GM19328 (cell line): Measurements from ENCODE around the gene VSX2.

Source experiments
- ATAC-seq: cut with Tn5 transposase; IDR thresholded peaks from one replicate; pipeline ENCODE4 v1.9.1; 2021; ENCODE audit warnings: mild to moderate bottlenecking, moderate library complexity; ENCODE audit not compliant: unreplicated experiment

VSX2 gene

DNA sequence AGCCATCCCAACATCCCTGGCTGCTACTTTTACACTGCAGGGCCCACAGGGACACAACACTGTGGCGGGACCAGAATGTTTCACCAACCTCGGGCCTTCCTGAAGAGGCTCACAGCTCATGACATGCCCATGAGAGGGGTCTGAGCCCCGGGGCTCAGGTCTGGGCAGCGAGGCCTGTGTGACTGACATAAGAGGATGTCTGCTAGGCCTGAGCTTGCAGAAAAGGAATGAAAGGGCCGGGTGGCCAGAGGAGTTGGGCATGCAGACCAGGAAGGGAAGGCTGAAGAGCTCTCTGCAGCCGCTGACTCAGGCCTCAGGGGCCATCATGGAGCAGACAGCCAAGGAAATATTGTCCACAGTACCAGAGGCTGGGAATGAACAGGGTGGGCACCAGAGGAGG lies 18.3 kb upstream of the VSX2 start:
- ATAC-seq = no peak

DNA sequence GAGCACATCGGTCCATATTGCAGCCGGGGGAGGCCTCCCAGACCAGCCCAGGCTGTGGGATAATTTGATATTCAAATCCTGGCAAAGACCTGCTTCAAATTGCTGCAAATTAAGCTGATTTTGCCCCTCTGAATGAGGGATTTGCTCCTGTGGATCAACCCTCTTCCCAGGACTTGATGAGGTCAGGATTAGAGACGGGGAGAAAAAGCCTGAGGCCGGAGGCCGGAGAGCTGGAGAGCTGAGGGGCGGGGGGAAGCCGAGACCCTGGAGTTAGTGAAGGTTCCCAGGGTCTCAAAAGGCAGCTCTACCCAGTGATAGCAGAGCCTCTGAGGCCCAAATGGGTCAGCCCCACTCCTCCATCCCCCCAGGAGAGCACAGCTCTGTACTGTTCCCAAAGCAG lies 17.5 kb upstream of the VSX2 start:
- ATAC-seq = no peak

DNA sequence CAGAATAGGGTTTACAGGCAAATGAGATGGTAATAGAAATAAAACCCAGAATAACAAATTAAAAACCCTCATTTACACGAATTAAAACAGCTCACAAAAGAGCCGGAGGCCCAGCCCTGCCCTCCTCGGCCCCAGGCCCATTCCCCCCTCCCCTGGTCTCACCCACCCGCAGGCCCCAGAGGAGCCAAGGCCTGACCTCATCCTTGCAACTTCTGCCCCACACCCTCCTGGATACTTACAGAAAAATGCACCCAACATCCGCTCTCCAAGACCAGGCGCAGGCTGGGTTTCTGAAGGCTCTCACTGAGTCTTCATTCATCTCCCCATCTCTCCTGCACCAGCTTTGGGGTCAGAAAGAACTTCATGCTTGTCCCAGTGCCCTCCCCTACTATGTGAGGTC lies 16.2 kb upstream of the VSX2 start:
- ATAC-seq = no peak

DNA sequence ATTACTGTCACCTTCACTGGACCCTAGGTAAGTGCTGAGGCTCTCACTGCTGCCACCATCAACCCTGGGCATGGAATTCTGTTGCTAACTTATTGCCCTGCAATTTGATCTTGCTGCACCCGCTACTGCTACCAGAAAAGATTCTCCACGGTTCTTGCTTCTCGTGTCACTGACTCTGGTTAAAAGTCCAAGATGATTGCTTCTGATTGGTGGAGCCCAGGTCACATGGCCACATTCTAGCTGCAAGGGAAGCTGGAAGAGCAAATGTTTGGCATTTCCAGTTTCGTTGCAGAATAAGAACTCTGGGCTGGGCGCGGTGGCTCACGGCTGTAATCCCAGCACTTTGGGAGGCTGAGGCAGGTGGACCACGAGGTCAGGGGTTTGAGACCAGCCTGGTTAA lies 7.5 kb upstream of the VSX2 start:
- no peak for ATAC-seq

DNA sequence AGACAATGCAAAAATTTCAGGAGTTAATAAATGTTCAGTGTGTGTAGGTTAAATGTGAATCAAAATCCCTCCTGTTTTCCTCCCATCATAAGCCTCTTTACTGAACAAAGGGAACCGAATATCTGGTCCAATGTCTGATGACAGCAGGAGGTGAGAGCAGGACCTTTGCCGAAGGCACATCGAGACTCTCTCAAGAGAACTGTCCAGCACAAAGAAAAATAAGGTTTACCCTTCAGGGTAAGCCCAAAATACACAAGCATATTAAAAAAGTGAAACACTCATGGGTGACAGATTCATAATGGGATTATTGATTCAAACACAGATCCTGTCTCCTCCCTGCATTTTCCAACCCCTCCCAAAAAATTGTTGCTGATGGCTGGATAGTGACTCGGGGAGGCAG lies 4.2 kb upstream of the VSX2 start:
- ATAC-seq = no peak

DNA sequence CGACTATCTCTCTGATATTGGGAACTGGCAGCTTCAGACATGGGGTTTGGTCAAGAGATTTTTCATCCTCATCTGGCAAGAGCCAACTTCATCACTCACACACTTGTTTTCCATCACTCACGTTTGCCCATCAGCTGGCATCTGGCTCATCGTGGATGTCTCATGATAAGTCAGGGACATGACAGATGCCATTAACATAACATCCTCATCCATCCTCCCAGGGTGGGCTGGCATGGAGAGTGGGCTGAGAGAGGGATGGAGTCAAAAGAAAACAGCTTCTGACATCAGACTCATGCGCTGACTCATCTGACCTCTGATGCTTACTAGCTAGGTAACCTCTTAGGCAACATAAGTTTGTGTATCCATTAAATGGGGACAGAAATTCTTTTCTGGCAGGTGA lies 1.8 kb upstream of the VSX2 start:
- no peak for ATAC-seq

DNA sequence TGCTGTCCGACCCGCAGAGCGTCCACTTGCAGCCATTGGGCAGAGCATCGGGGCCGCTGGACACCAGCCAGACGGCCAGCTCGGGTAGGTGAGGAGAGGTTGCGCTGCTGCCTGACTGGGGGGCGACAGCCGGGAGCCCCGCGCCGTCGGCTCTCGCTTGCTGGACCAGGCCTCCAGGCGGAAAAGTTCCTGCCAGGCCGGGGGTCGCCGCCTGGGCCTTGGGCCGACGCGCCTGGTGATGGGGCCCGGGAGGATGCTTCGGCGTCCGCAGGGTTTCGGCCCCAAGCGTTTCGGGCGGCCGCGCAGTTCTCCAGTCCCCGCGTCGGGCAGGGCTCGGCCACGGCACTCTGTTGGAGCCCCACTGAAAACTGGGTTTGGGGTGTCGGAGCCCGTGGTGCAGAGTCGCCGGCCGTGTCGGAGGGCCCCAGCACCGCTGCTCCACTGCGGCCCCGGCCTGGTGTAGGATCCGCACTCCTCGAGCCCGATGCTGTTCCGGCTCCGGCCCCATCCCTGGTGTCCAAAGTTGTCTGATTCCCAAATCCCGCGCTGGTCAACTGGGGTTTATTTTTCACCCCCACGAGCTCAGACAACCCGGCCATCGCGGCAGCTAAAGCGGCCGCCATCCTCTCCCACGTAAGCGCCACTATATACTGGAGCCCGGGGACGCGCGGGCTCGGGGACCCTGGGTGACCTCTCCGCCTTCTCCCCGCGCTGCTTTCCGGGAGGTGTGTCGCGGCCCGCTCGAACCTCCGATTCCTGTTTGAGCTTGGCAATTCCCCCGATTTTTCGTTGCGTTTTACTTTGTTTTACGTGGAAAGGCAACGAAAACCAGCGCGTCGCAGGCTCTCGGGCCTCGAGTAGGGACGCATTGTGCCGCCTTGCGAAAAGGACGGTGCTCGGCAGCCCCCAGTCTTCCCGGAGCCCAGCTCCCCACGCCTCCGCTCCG lies 872 bp downstream of the VSX2 start:
- ATAC-seq = no peak

DNA sequence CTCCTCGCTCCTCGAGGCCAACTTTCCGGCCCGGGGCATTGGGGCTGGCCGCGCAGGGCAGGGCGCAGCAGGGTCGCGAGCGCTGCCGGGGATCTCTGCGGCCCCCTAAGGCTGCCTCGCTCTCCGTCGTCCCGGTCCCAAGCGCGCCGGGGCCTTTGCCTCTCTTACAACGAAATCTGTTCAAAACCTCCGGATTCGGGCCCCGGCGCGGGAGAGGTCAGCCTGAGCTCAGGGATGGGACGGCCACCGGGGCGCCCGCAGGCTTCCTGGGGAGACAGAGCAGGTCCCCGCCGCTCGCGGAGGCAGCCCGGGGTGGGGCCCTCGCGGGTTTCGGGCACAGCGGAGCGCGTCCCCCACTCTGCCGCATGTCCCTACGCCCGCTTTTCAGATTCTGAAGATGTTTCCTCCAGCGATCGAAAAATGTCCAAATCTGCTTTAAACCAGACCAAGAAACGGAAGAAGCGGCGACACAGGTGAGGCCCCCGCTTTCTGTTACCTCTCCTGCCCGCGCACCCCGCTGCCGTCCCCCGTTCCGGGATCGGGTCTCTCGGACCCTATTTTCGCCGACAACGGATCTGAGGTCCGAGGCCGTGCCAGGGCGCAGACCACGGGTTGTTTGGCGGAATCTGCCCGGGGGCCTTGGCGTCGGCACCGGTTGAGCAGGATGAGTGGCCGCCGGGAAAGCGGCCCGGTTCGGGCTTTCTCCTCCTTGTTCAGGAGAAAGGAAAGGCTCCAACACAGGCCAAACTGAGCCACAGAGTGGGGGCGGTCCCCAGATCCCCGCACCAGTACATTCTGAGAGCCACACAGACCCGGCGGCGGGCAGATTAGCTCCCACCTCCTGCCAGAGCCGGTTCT lies 1.8 kb downstream of the VSX2 start:
- ATAC-seq = no peak

DNA sequence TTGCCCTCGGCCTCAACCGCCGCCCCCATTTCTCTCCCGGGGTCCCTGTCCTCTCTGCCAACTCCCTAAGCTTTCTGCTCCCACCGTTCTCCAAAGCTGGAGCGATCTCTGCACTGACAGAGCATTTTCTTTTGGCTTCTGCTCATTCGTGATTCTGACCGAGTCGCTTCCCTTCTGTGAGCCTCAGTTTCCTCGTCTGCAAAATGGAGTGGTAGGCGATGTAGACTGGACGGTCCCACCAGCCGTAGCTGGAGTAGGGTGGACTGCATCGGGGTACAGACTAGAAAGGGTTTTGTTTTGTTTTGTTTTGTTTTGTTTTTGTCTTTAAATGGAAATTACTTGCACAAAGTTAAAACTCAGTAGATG lies 2.4 kb downstream of the VSX2 start:
- no peak for ATAC-seq

DNA sequence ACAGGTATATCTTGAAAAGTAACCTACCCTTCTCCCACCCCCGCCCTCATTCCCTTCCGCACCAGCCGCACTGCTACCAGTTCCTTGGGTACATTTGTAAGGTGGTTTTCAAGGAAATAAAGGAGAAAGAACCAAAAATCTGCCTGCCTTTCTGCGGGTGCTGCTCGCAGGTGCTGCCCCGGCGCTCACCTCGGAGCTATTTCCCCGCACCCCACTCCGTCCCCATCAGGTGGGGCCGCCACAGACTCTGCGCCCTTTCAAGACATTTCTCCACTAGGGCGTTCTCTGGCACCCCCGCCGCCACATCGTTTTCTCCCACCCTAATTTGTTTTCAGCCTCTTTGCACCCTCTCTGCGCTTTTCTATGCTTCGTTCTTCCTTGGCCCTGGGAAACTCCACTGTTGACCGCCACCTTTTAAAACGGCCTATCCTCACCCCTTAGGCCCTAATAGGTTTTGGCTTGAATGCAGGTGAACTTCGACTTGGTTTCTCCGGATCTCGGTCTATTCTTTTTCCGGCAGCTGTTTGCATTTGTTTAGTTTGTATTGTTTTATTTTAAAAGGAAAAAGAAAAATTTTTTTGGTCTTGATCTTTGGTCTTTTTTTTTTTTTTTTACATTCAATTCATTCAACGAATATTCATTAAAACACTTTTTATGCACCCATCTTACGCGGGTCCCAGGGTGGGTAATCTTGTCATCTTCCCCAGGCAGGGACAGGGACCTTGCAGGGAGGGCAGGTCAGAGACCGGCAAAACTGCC lies 3.0 kb downstream of the VSX2 start:
- ATAC-seq = no peak

DNA sequence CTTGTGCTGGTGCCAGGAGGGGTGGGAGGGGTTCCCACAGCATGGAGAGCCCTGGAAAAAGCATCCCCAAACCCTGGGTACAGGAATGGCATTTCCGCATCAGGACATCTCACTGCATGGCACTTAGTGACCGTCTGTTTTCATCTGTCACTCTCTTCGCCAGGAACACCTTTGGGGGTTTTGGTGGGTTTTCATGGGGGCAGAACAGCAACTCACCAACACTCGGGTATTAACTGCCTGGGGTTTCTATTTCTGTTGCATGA lies 3.5 kb downstream of the VSX2 start:
- ATAC-seq = no peak

DNA sequence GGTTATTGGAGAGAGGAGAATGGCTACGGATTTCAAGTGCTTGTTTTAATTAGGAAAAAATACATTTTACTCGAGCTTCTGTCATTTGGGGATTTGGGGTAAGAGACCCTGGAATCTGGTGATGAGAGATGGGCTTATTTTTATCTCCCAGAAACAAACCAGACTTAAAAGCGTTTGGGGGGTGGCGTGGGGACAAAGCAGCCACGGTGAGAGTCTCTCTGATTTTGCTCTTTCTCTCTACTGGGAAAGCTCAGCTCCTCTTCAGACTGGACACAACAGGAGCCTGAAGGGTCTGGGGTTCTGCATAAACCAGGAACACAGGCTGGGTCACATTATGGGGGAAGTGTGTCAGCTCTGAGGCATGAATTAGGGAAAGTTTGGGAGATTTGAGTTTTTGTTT lies 3.8 kb downstream of the VSX2 start:
- ATAC-seq = no peak

DNA sequence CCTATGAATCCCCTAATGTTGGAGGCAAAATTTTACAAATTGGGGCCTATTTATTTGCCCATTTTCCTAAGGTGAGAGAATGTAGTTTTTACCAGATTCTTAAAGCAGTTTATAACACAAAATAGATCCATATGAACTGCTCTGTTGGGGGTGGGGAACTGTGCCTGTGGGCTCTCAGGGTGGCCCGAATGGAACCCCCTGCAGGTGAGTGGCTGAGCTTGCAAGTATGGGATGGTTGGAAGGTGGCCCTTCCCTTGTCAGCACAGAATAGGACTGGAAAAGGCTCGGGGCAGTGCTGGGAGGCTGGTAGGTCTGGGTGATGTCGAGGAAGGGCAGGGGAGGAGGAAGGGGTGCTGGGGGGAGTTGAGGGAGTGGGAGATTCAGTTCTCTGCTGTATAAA lies 4.9 kb downstream of the VSX2 start:
- ATAC-seq = no peak

DNA sequence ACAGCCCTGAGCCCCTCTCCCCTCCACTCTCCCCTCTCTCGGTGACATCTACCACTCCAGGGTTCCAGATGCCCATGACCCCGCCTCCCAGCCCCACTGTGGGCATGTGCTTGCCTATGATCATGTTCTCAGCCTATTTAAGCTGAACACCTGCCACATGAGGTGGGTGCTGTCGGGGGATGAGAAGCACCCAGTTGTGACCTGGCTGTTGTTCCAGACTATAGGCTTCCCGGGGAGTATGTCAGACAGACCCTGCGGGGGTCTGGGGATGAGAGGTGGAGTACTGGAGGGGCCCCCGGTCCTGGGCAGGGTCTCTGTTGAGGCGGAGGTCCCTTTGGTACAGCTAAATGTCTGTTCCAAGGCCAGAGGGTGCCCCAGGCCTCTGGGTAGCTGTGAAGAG lies 6.0 kb downstream of the VSX2 start:
- no peak for ATAC-seq

DNA sequence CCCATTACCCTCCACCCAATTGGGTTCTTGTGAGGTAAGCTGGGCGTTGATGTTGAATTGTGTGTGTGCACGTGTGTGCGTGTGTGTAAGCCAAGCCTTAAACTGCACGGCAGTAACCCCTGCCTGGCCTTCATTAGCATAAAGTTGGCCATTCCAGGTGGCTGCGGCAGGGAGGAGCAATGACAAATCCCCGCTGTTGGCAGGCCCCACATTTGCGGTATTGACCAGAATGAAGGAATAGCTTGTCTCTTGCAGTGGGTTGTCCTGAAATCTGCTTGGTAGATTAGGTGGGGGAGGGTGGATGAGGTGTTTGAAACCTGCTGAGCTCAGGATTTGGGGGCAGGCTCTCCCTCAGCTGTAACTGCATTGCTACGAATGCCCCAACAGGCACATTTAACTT lies 7.3 kb downstream of the VSX2 start:
- ATAC-seq = no peak

DNA sequence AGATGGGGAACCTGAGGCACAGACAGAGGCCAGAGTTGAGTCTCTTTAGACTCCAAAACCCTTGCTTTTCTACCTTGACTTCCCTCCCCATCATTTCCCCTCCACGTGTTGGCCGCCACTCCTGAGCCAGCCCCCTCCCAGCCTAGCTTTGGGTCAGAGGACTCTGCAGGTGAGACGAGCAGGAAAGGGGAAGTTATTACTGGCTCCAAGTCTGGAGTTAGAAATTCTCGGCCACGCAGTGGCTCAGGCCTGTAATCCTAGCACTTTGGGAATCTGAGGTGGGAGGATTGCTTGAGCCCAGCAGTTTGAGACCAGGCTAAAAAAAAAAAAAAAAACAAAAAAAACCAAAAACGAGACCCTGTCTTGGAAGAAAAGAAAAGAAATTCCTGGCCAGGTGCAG lies 8.8 kb downstream of the VSX2 start:
- no peak for ATAC-seq

DNA sequence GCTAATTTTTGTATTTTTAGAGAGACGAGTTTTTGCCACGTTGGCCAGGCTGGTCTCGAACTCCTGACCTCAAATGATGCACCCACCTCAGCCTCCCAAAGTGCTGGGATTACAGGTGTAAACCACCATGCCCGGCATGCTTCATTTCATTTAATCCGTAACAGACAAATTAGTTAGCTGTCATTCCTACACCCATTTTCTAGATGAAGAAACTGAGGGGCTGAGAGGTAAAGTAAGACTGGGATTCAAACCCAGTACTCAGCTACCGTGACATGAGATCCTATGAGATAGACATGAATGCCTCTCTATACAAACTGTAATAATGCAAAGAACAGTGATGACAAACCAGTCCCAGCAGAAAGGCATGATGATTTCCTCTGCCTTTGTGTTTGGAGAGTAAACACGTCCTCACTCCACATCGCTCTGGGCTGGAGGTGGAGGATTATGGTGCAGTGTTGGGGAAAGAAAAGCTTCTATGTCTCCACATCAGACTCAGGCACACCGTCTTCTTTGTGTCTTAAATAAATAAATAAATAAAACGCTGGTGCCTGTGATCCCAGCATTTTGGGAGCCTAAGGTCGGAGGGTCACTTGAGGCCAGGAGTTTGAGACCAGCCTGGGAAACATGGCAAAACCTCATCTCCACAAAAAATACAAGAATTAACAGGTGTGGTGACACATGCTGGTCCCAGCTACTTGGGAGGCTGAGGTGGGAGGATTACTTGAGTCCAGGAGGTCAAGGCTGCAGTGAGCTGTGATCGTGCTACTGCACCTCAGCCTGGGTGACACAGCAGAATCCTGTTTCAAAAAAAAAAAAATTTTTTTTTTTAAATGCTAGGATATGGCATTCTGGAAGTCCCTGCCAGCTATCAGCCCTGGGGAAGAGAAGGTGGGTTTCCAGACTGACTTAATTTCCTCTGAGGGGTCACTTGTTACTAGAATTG lies 10.5 kb downstream of the VSX2 start:
- no peak for ATAC-seq

DNA sequence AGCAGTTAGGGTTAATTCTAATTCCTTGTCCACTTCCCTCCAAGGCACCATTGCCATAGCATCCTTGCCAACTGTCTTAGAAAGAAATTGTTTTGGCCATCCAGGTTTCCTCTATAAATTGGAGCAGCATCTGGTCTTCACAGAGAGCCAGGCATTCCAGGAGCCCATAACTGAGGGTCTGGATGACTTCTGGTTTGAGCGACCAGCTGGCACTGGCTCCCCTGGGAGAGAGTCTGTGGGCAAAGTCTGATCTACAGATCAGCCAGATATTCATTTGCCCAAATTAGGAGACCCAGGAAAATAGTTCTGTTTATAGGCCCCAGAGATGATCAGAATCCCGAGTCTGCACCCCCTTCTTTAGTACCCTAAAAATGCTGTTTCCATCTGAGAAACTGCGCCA lies 16.0 kb downstream of the VSX2 start:
- ATAC-seq = no peak

DNA sequence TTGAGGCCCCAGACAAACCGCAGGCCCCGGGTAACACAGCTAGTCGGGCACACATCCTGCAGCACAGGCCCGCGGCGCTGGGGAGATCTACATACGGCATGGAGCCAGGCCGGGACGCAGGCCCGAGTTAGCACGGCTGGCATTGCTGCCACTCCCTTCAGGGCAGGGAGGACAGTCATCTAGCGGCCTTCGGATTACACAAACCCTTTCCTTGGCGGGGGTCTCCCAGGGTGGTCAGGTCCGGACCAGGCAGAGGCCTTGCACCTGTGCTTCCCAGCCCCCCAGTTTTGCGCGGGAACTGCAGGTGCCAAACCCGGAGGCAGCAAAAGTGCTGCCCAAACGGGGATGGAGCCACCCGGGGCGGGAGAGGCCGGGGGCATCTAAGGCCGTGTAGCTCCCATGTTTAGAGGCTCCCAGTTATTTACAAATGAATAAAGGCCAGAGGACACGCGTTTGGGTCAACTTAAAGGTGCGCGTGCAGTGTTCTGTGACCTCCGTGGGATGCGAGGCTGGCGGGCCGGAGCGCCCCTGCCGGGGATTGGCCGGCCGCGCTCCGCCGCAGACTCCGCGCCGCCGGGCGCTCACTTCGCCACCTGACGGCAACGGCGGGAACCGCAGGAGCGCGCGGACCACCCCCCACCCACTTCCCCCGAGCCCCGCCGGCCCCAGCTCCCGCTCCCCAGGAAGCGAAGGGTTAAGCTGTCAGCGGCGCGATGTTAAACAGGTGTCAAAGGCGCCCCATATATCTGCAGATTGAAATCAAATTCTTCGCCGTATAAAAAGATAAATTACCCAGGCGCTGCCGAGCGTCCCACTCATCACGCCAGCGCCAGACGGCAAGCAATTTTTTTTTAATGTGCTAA lies 18.1 kb downstream of the VSX2 start:
- ATAC-seq = no peak
